ENCODE measurements around the gene TMEM150B.

TMEM150B gene

GRCh38 chr19:55265173-55265572 is 60.0 kb downstream of the TMEM150B start:
- no peak for DNase-seq (ENCODE audit: extremely low read depth, insufficient read length)
- Histone ChIP-seq H3K36me3 (ENCODE audit: control insufficient read depth, insufficient read depth, low read length) (no peaks in the 10 kb centered on the region), H3K27me3 (replicated peaks; ENCODE audit: control insufficient read depth, insufficient read depth, low read length) (no peaks in the 10 kb centered on the region), H3K4me3 (replicated peaks; ENCODE audit: low read depth, low read length) (no peak overlapping the region)
- no peak for TF ChIP-seq CTCF (IDR thresholded peaks at IDR 0.05; ENCODE audit: insufficient read depth, low read length, poor library complexity, severe bottlenecking)

DNA sequence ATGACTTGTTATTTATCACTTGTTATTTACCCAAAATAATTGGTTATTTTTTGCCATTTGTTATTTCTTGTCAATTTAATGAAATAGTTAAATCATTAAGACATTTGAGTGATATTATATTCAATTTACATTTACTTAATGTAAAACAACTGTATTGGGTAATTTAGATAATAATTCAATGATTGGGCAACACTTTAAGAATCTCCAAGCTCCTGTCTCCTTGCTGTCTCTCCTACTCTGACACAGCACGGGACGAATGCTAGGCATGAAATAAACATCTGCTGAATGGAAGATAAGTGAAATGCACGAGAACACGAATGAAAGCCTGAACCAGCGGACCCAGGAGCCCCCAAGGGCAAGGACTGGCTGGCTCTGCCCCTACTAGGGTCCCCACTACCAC is 60.6 kb downstream of the TMEM150B start:
- no peaks in the 10 kb centered on the region for H3K27me3 ChIP-seq (replicated peaks; ENCODE audit: control insufficient read depth, insufficient read depth, low read length)
- TF ChIP-seq CTCF (IDR thresholded peaks at IDR 0.05; ENCODE audit: insufficient read depth, low read length, poor library complexity, severe bottlenecking) = no peak
- DNase-seq (ENCODE audit: extremely low read depth, insufficient read length) = no peak
- H3K36me3 ChIP-seq (ENCODE audit: control insufficient read depth, insufficient read depth, low read length) = no peaks in the 10 kb centered on the region
- H3K4me3 ChIP-seq (replicated peaks; ENCODE audit: low read depth, low read length) = no peak overlapping the region
